ENCODE data around the gene TRIM41. TPM values are rescaled to one million over a fixed set of nuclear protein-coding genes. Genes with fewer than 3 reads are reported as not detected.

TRIM41 gene
- total and polyA plus RNA-seq, 9 of the 15 experiments (the other 6 are each of a cell fraction or from before 2014, with no cell fraction given) = 1.8 to 47.6 (median 20.9) TPM

- TF ChIP-seq ZNF512 (tag; IDR thresholded peaks at IDR 0.05) (no peak), MAZ (CRISPR knock-in tag; conservative IDR thresholded peaks at IDR 0.05 in 1 of 2, IDR thresholded peaks at IDR 0.05 in 1 of 2) (peak in 1 of 2 experiments; percentile 59; a peak in 3 of 4 replicates), FOXJ2 (tag; IDR thresholded peaks at IDR 0.05) (no peak; the same call in 1 of the 2 replicates), BHLHE40 (IDR thresholded peaks at IDR 0.05; ENCODE audit: low read length) (peak; percentile 77), GABPB2 (CRISPR knock-in tag; conservative IDR thresholded peaks at IDR 0.05) (no peak), POLR3G (IDR thresholded peaks at IDR 0.05; ENCODE audit: extremely low read depth, insufficient read length, insufficient replicate concordance) (peak; percentile 33), ZNF717 (CRISPR knock-in tag; IDR thresholded peaks at IDR 0.05) (no peak), ATF7 (IDR thresholded peaks at IDR 0.05) (peak; percentile 63; the same call in 1 of the 2 replicates), PCBP1 (IDR thresholded peaks at IDR 0.05; ENCODE audit: low read depth, low read length, poor library complexity, severe bottlenecking) (no peak), ZBTB40 (IDR thresholded peaks at IDR 0.05) (peak; percentile 89), ZBTB40 (CRISPR knock-in tag; IDR thresholded peaks at IDR 0.05) (no peak), KDM4B (IDR thresholded peaks at IDR 0.05; ENCODE audit: borderline replicate concordance in 2 of 2, low read depth in 1 of 2) (peak in 1 of 2 experiments; percentile 32; a peak in 1 of 4 replicates), CHD1 (IDR thresholded peaks at IDR 0.05; ENCODE audit: low read length) (no peak), IRF2 (CRISPR knock-in tag; IDR thresholded peaks at IDR 0.05) (no peak), RHOXF2B (CRISPR knock-in tag; conservative IDR thresholded peaks at IDR 0.05) (no peak), THRB (CRISPR knock-in tag; conservative IDR thresholded peaks at IDR 0.05) (no peak)
Measured at GRCh38 chr5:181221792-181222629, 1.1 kb upstream of the TRIM41 start (continued).

Measured in K562 (cell line).